Measurements from ENCODE around the gene KBTBD7.
"Not testable (repeated sequence)": the region's sequence is repeated elsewhere in the genome, so short reads cannot be mapped to it uniquely, and the experiment has no call there.

The KBTBD7 gene

DNA sequence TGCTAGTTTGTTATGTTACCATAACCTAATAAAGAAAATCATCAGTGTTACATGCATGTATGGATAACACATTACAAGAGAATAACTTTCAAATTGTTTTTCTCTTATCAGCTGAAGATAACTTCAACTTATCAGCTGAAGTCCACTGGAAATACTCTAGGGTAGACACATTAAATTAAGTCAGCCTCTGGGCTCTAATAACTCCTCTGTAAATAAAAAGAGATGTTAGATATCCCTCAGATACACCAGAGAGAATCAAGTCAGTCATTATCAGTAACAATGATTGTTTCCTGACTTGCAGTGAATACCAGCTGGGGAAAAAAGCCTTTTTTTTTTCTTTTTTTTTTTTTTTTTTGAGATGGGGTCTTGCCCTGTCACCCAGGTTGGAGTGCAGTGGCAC lies 1.6 kb upstream of the KBTBD7 start:
- no peak for DNase-seq

DNA sequence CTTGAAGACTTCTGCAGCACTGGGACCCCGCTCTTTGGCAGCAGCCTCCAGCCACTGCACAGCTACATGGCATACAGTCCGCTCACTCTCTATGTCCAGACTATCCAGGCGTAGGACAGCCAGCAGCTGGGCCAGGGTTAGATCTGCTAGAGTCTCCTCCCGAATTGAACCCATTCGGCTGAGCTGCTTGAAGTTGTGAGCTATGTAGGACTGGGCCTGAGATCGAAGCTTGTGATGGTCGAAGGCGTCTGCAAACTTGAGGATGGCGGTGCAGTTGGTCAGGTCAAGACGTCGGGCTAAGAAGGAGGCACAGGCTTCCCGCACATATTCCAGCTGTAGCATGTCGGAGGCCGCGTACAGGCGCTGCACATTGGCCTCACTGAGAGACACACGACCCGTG lies 900 bp downstream of the KBTBD7 start:
- no peak for DNase-seq

- DNase-seq, result no peak
These were observed 5.8 kb downstream of the KBTBD7 start for GRCh38 chr13:41188584-41188983.

GRCh38 chr13:41186481-41186880 lies 7.9 kb downstream of the KBTBD7 start:
- no peak for DNase-seq

DNA sequence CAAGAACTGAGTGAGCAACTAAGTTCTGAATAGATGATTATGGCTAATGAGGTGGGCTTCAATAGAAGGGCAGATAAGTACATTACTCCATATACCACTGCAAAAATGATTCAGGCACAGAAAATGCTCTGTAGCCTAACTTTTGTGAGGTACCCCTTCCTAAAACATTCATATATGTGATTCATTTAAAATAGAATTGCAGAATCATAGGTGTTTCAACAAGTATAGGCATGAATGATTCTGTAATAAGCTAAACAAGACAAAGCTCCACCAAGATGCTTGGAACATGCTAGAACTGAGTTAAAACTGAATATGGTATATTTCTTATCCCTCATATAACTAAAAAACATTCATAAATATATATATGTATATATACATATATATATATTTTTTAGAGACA lies 12.1 kb downstream of the KBTBD7 start:
- DNase-seq, result no peak

DNA sequence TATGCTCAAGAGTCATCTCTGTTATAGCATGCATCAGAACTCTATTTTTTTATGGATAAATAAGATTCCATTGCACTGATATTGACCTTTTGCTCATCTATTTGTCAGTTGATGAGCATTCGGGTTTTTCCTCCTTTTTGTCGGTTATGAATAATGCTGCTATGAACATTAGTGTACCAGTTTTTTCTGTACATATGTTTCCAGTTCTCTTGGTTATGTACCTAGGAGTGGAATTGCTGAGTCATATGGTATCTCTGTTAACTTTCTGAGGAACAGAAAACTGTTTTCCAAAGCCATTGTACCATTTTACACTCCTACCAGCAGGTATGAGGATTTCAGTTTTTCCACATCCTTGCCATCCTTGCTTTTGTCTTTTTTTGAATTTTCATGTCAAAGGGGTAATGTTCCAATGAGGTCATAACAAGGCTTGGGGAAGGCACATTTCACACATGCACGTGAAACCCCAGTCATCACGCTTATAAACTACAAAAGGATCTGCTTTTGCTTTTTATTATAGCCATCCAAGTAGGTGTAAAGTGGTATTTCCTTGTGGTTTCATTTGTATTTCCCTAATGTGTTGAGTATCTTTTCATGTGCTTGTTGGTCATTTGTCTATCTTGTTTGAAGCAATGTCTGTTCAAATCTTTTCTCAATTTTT lies 14.6 kb downstream of the KBTBD7 start:
- DNase-seq, result peak in 1 of 2 donors; percentile 15

GRCh38 chr13:41178040-41178439 lies 16.3 kb downstream of the KBTBD7 start:
- DNase-seq, result peak; percentile 43 to 46

DNA sequence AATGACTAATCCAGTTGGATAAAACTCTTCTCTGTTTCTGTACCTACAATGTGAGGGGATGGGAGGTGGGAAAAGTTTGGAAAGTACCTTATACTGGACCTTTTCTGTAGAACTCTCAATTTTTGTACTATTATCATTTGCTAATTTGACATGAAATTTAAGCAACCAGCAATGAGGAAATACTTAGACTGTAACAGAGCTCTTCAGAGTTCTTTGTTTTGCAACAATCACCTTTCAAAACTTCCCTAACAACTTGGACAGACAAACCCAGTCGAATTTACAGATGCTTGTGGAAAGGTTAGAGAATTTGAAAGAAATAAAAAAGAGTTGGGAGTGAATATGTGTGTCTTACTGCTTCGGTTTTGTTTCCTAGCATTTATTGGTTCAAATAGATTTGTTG lies 16.8 kb downstream of the KBTBD7 start:
- peak; percentile 74 for DNase-seq

DNA sequence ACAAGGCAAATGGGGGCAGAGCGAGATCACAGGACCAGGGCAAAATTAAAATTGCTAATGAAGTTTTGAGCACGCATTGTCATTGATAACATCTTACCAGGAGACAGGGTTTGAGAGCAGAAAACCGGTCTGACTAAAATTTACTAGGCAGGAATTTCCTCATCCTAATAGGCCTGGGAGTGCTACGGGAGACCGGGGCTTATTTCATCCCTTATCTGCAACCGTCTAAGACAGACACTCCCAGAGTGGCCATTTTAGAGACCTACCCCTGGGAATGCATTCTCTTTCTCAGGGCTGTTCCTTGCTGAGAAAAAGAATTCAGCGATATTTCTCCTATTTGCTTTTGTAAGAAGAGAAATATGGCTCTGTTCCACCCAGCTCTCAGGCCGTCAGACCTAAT lies 18.8 kb downstream of the KBTBD7 start:
- not testable (repeated sequence) for DNase-seq

GRCh38 chr13:41162151-41162550 lies 32.2 kb downstream of the KBTBD7 start:
- DNase-seq, result no peak

- no peak for DNase-seq
These were observed 35.2 kb downstream of the KBTBD7 start for GRCh38 chr13:41159174-41159573.

DNA sequence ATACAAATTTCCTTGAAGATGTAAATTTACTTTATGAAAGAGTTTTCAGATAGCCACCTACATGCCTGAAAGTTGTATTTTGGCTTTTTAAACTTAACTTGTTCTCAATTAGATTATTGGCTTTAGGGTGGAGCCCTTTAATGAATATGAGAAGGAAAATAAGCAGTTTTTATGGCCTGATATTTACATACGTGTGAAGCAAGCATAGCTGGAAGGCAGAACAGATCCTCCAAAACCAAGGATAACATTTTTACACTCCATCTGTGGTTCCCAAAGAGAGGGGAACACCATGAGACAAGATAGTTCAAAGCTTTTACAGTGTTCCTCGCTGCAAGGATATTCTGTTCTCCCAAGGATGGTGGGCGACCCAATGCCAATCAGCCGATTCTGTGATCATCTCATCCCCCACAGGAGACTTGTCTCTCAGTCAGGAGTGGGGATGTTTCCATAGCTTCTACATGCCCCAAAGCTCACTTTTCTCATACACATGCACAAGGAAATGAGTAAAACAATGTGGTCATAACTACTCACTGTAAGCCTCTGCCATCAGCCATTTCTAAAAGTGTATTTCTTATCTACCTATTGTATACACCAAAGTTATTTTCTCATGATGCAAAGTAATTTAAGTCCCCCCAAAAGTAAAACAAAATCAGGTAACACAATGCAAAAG lies 37.2 kb downstream of the KBTBD7 start:
- DNase-seq, result no peak

- no peak for DNase-seq
These were observed 37.7 kb downstream of the KBTBD7 start for GRCh38 chr13:41156620-41157019.

DNA sequence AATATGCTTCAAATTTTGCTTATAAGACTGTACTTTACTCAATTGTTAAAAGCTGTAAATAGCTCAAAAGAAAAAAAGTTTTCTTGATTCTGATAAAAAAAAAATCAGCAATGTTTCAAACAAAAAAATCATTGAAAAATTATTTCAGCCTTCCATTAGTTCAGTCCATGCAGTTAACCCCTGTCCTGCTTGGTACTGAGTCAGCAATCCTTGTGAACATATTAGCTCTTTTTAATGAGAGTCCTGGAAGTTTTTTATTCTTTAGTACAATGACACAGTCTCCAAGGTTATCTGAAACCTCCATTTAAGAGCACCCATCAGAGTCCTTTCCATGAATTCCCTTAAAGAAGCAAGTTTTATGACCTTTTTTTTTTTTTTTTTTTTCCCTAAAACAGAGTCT lies 40.3 kb downstream of the KBTBD7 start:
- no peak for DNase-seq

- DNase-seq, result no peak
These were observed 42.4 kb downstream of the KBTBD7 start for GRCh38 chr13:41152005-41152404.

GRCh38 chr13:41150058-41150457 lies 44.3 kb downstream of the KBTBD7 start:
- DNase-seq, result no peak

DNA sequence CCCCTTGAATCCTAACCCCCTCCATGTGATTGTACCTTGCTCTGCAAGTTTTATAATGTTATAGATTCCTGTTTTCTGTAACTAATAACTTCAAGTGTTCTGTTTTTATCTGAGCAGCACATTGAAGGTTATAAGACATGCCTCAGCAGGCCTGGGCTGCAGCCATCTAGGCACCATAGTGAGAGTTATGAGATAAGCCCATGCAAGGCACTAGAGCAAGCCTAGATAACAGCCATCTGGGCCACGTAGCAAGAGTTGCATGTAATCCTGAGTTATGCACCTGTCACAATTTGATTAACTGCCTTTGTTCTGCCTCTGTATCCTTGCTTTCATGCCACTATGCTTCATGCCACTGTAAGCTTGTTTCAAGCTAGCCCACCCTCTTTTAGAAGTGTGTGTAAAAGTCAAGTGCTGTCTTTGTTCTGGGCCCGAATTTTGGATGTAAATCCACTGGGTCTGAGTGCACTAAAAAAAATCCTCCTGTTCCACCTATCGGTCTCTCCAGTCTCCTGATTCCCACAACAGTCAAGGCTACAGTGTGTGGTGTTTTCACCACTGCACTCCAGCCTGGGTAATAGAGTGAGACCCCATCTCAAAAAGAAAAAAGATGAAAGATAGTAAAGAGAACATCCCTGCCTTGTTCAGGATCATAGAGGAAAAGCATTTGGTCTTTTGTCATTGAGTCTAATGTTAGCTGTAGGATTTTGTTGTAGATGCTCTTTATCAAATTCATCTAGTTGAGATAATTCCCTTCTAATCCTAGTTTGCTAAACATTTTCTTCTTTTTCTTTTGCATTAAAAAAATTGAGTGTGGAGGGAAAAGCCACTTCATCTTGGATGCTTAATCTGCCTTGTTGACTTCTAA lies 45.7 kb downstream of the KBTBD7 start:
- DNase-seq, result no peak

- no peak for DNase-seq
These were observed 49.0 kb downstream of the KBTBD7 start for GRCh38 chr13:41145136-41145908.

DNA sequence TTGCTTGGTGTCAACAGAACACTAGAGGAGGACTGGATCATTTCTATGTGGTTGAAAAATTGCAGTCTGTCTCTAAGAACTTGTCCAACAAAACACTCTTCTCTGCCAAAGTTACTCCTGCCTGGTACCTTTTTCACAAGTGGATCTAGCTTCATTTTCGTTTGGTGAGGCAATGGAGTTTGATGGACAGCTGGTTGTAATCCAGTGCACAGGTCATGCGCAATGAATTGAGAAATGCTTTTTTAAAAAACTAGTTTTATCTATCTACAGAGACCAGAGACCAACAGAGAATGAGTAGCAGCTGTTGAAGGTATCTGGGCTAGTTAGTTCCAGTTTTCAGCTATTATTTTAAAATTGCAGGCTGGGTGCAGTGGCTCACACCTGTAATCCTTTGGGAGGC lies 49.8 kb downstream of the KBTBD7 start:
- no peak for DNase-seq

Data from inflammatory macrophage treated with lipopolysaccharide for 1 hour (primary cell).